B cell (primary cell): Measurements from ENCODE around the gene JAM2. TPM values are rescaled to one million over a fixed set of nuclear protein-coding genes. Genes with fewer than 3 reads are reported as not detected.
A peak's percentile ranks its signal among the peaks of the same experiment; 100 is the strongest.

Experiments
- ATAC-seq: fragments of 200-7000 bp; cut with Tn5 transposase; one replicate; pipeline ENCODE4 v1.10.0; 2021; ENCODE audit warnings: low read depth, mild to moderate bottlenecking, moderate number of reproducible peaks, moderate library complexity
- CTCF ChIA-PET: fragments of 350-600 bp; sonication (Branson Sonifier 250); formaldehyde crosslinking; loops from one replicate; lab custom pipeline; 2021; ENCODE audit warnings: antibody characterized with exemption, inconsistent platforms; lab: Charles Lee
- POLR2A ChIA-PET: fragments of 350-600 bp; sonication (Branson Sonifier 250); formaldehyde crosslinking; loops from one replicate; lab custom pipeline; 2021; ENCODE audit warnings: antibody characterized with exemption; lab: Charles Lee
- DNase-seq: peaks from one replicate; pipeline ENCODE4 v3.0.0; 2013
- H2AFZ ChIP-seq: 2 replicates; pipeline ENCODE4 v1.6.1; 2012; ENCODE audit warnings: mild to moderate bottlenecking, low read depth, low read length; ENCODE audit not compliant: insufficient read depth, poor library complexity, severe bottlenecking
- H3K27ac ChIP-seq, 2 donors: 1 replicate in 1 of 2; 2 replicates in 1 of 2; pipeline ENCODE4 v1.5.1; 2012 to 2013; ENCODE audit warnings: low read length in 2 of 2, mild to moderate bottlenecking in 2 of 2, moderate library complexity in 1 of 2
- H3K27me3 ChIP-seq, 4 experiments: fragments of 200-600 bp in 1 of 4; sonication (generic) in 1 of 4; replicated peaks in 1 of 4; 1 replicate in 2 of 4; 2 replicates in 2 of 4; pipeline versions ENCODE4 v1.6.1 to v1.7.0; 2013 to 2016; ENCODE audit warnings: low read length in 3 of 4, mild to moderate bottlenecking in 2 of 4, mixed read lengths in 1 of 4, moderate library complexity in 1 of 4; ENCODE audit not compliant: insufficient read depth in 4 of 4, control insufficient read depth in 3 of 4; ENCODE audit errors: control extremely low read depth in 1 of 4
- H3K36me3 ChIP-seq, 2 experiments: replicated peaks in 1 of 2; 1 replicate in 1 of 2; 2 replicates in 1 of 2; pipeline versions ENCODE4 v1.6.1 to v1.7.1; 2013; ENCODE audit warnings: low read length in 1 of 2; ENCODE audit not compliant: insufficient read depth in 2 of 2, control insufficient read depth in 1 of 2; ENCODE audit errors: control extremely low read depth in 1 of 2, extremely low read depth in 1 of 2
- H3K4me1 ChIP-seq, 2 donors: fragments of 200-600 bp in 1 of 2; sonication (generic) in 1 of 2; 1 replicate in 1 of 2; 2 replicates in 1 of 2; pipeline versions ENCODE4 v1.5.1 to v1.6.1; 2013 to 2017; ENCODE audit warnings: low read length in 2 of 2; ENCODE audit not compliant: control insufficient read depth in 2 of 2, insufficient read depth in 2 of 2
- H3K4me2 ChIP-seq: replicated peaks from 2 replicates; pipeline ENCODE3; 2012; ENCODE audit warnings: mild to moderate bottlenecking, low read depth, low read length; ENCODE audit not compliant: poor library complexity, severe bottlenecking
- H3K4me3 ChIP-seq, 5 experiments: fragments of 200-600 bp in 1 of 5; sonication (generic) in 1 of 5; 1 replicate in 3 of 5; 2 replicates in 2 of 5; pipeline versions ENCODE4 v1.5.1 to v1.7.0; 2011 to 2016; ENCODE audit warnings: low read length in 4 of 5, mild to moderate bottlenecking in 4 of 5, low read depth in 2 of 5, control low read depth in 1 of 5, moderate library complexity in 1 of 5; ENCODE audit not compliant: insufficient read depth in 1 of 5; ENCODE audit errors: control extremely low read depth in 1 of 5, extremely low read depth in 1 of 5
- H3K79me2 ChIP-seq: fragments of 200-600 bp; sonication (generic); one replicate; pipeline ENCODE4 v1.6.0; 2016; ENCODE audit warnings: low read length; ENCODE audit not compliant: control insufficient read depth, insufficient read depth
- H3K9ac ChIP-seq: fragments of 200-600 bp; sonication (generic); 2 replicates; pipeline ENCODE4 v1.6.1; 2017; ENCODE audit warnings: mild to moderate bottlenecking, low read length, moderate library complexity
- H3K9me3 ChIP-seq, 3 donors: one replicate each; pipeline versions ENCODE4 v1.6.1 to v1.7.1; 2013; ENCODE audit warnings: low read length in 2 of 3; ENCODE audit not compliant: control insufficient read depth in 2 of 3, insufficient read depth in 1 of 3; ENCODE audit errors: control extremely low read depth in 1 of 3
- H4K20me1 ChIP-seq: 2 replicates; pipeline ENCODE4 v1.6.0; 2012; ENCODE audit warnings: mild to moderate bottlenecking, low read length; ENCODE audit not compliant: insufficient read depth, control insufficient read depth, poor library complexity, severe bottlenecking
- H3K27ac Mint-ChIP-seq: one replicate; pipeline ENCODE4 v1.8.0; 2021; ENCODE audit warnings: mixed read lengths
- H3K27me3 Mint-ChIP-seq: one replicate; pipeline ENCODE4 v1.8.0; 2021; ENCODE audit warnings: mixed read lengths
- H3K4me1 Mint-ChIP-seq: one replicate; pipeline ENCODE4 v1.8.0; 2021; ENCODE audit warnings: mixed read lengths
- H3K4me3 Mint-ChIP-seq: one replicate; pipeline ENCODE4 v1.8.0; 2021; ENCODE audit warnings: mixed read lengths
- H3K9me3 Mint-ChIP-seq: one replicate; pipeline ENCODE4 v1.8.0; 2022; ENCODE audit warnings: mixed read lengths; ENCODE audit not compliant: insufficient read depth
- EZH2 ChIP-seq: IDR thresholded peaks from 2 replicates; pipeline ENCODE4 v1.6.1; 2012; ENCODE audit warnings: borderline replicate concordance, low read depth, mild to moderate bottlenecking, moderate library complexity, low read length; ENCODE audit not compliant: insufficient read depth, poor library complexity, severe bottlenecking
- WGBS: methylation state at CpG from one replicate; pipeline ENCODE4 v1.1.5; 2013; ENCODE audit warnings: missing lambda C conversion rate; ENCODE audit not compliant: insufficient coverage; 5-methylcytosine and 5-hydroxymethylcytosine counted together
- intact Hi-C: fragments of 100-400 bp; cut with micrococcal nuclease; formaldehyde crosslinking; loops from one replicate; pipeline ENCODE4 v1.10.0; 2022
- polyA plus RNA-seq: library from polyadenylated mRNA; depleted of rRNA; stranded (reverse); fragments of >200 nt; gene quantifications from 2 replicates; pipeline ENCODE4 v1.2.3, GENCODE V29; 2012
- total RNA-seq, 2 donors: library from RNA; stranded (reverse); fragments of 120-200 nt in 1 of 2; gene quantifications; 1 replicate in 1 of 2; 2 replicates in 1 of 2; pipeline versions ENCODE4 v1.2.3 to v1.2.4, GENCODE V29; 2013 to 2022
- TF ChIP-seq, protein P1 (sequence below): fragments of 200-600 bp; IDR thresholded peaks from one replicate; pipeline ENCODE4 v1.8.0; 2022; ENCODE audit warnings: antibody characterized with exemption, mild to moderate bottlenecking

The JAM2 gene
- total and polyA plus RNA-seq, 2 donors (not counting 1 experiment from before 2014, with no cell fraction given): 0.94 to 1.5 TPM

DNA sequence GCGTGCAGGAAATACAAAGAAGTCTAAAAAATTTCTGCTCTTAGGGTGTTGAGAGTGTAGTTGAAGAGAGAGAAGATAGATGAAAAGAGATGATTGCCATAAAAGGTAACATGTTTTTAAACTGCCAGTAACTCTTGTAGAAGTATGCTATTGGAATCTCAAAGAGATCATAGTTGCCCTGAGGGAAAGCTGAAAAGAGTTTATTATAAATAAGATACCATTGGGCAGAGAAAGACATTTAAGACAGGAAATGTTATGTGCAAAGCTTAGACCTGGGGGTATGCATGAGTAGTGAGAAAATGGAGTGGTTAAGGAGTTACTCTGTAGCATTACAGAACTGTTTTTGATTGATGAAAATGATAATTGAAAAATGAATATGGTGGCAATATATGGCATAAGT, 113.4 kb downstream of the JAM2 start:
- peaks cover 13 to 70% of the 10 kb centered on the region in 2 experiments for H3K36me3 ChIP-seq
- Mint-ChIP-seq H3K27ac (no peak overlapping the region), H3K4me3 (no peak overlapping the region), H3K27me3 (no peaks in the 10 kb centered on the region), H3K4me1 (peaks cover 11% of the 10 kb centered on the region), H3K9me3 (no peaks in the 10 kb centered on the region)
- no peak overlapping the region for H3K4me3 ChIP-seq
- no peaks in the 10 kb centered on the region for H3K27me3 ChIP-seq
- H2AFZ ChIP-seq: no peak overlapping the region
- ChIA-PET CTCF (interaction anchor here (0.9 kb wide), 1 partner anchor 48 kb away, joined by 4 read pairs; no protein-coding TSS in a partner anchor), POLR2A (no interaction called here)
- H3K27ac ChIP-seq: no peak overlapping the region
- intact Hi-C loops: no loop called here
- H3K79me2 ChIP-seq: peaks cover 6% of the 10 kb centered on the region
- WGBS: 100% methylated on average over 1 of the region's 1 CpG
- DNase-seq (no peak), ATAC-seq (no peak)
- peaks cover 2 to 4% of the 10 kb centered on the region in 2 donors for H3K4me1 ChIP-seq
- TF ChIP-seq, protein P1, sequence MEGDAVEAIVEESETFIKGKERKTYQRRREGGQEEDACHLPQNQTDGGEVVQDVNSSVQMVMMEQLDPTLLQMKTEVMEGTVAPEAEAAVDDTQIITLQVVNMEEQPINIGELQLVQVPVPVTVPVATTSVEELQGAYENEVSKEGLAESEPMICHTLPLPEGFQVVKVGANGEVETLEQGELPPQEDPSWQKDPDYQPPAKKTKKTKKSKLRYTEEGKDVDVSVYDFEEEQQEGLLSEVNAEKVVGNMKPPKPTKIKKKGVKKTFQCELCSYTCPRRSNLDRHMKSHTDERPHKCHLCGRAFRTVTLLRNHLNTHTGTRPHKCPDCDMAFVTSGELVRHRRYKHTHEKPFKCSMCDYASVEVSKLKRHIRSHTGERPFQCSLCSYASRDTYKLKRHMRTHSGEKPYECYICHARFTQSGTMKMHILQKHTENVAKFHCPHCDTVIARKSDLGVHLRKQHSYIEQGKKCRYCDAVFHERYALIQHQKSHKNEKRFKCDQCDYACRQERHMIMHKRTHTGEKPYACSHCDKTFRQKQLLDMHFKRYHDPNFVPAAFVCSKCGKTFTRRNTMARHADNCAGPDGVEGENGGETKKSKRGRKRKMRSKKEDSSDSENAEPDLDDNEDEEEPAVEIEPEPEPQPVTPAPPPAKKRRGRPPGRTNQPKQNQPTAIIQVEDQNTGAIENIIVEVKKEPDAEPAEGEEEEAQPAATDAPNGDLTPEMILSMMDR: no peak
- no peak for TF ChIP-seq EZH2
- no peaks in the 10 kb centered on the region for H3K9me3 ChIP-seq
- no peak overlapping the region for H3K4me2 ChIP-seq
- no peak overlapping the region for H3K9ac ChIP-seq
- peaks cover 11% of the 10 kb centered on the region for H4K20me1 ChIP-seq

DNA sequence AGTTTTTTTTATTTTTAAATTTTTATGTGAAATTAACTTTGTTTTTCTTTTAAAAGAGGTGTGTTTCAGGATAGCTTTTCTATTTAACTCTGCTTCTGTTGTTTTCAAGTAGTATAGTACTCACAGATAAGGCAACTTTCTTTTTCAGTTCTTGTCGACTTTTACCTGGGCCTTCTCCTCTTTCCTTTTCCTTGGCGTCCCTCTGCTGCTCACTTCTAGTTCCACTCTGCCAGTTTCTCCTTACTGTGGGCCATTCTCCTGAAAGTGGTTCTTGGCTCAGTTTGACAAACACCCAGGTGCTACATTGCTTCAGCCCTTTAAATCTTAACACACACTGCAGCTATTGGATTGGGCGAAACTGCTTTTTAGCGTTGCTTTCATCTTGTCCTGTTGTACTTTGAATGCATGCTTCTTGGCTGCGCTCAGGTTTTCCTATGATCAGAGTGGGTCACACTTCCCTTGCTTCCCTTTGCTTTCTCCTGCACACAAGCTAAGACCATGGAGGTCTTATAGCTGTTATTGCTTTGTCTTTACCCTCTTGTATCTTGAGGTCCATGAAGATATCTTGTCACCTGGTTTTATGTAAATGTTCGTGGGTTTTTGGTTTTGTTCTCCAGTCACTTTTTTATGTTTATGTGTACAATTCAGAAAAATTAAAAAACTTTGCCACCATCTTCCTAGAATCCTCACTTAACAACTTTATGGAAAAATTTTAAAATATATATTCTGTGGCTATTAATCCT, 117.3 kb downstream of the JAM2 start:
- no peak overlapping the region for H3K4me2 ChIP-seq
- ChIA-PET CTCF (no interaction called here), POLR2A (no interaction called here)
- H2AFZ ChIP-seq: no peak overlapping the region
- Mint-ChIP-seq H3K27me3 (no peaks in the 10 kb centered on the region), H3K27ac (peak overlapping the region; percentile 27), H3K4me1 (peaks cover 11% of the 10 kb centered on the region), H3K4me3 (no peak overlapping the region), H3K9me3 (no peaks in the 10 kb centered on the region)
- no peak for DNase-seq
- H3K27me3 ChIP-seq: no peaks in the 10 kb centered on the region
- peaks cover 14 to 76% of the 10 kb centered on the region in 2 experiments for H3K36me3 ChIP-seq
- intact Hi-C loops: no loop called here
- peaks cover 4% of the 10 kb centered on the region for H3K79me2 ChIP-seq
- WGBS: 86% methylated on average over 5 of the region's 6 CpGs
- TF ChIP-seq EZH2: no peak
- TF ChIP-seq, protein P1: no peak
- peak overlapping the region in 1 of 2 donors; percentile 16 for H3K27ac ChIP-seq
- peaks cover 16% of the 10 kb centered on the region for H4K20me1 ChIP-seq
- H3K9me3 ChIP-seq: no peaks in the 10 kb centered on the region
- no peak overlapping the region for H3K9ac ChIP-seq
- peaks cover 2 to 4% of the 10 kb centered on the region in 2 donors for H3K4me1 ChIP-seq
- ATAC-seq: no peak
- H3K4me3 ChIP-seq: no peak overlapping the region
